ENCODE data around the gene IRF8.

DNA sequence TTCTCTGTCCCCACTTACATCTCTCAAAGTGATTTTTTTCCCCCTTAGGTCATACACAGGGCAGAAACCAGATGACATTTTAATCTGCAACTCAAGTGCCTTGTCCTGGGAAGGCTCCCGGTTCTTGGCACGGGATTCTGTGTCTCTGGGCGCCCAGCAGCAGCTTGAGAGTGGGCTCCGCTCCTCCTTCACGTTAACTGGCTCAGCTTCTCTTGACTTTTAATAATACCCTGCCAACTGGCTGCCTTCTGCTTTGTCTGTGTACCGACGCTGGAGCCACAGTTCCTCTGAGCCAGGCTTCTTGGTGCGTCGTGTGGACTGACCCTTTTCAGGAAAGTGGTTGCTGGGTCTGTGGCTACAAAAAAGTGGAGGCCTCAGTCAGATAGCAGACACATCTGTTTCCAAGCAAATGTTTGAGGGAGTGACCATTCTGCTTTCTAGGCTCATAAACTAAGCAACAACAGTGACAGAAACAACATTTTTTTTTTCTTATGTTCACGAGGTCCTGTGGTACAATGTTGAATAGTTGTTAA is 64.9 kb downstream of the IRF8 start:
- no peak for TF ChIP-seq EZH2 (IDR thresholded peaks at IDR 0.05; ENCODE audit: borderline replicate concordance, low read depth, low read length, poor library complexity, severe bottlenecking)
- TF ChIP-seq, protein P1, sequence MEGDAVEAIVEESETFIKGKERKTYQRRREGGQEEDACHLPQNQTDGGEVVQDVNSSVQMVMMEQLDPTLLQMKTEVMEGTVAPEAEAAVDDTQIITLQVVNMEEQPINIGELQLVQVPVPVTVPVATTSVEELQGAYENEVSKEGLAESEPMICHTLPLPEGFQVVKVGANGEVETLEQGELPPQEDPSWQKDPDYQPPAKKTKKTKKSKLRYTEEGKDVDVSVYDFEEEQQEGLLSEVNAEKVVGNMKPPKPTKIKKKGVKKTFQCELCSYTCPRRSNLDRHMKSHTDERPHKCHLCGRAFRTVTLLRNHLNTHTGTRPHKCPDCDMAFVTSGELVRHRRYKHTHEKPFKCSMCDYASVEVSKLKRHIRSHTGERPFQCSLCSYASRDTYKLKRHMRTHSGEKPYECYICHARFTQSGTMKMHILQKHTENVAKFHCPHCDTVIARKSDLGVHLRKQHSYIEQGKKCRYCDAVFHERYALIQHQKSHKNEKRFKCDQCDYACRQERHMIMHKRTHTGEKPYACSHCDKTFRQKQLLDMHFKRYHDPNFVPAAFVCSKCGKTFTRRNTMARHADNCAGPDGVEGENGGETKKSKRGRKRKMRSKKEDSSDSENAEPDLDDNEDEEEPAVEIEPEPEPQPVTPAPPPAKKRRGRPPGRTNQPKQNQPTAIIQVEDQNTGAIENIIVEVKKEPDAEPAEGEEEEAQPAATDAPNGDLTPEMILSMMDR (conservative IDR thresholded peaks at IDR 0.05; ENCODE audit: low read depth, low read length): no peak

Measured in A673 (cell line).